ENCODE measurements around the gene NF1. TPM values are rescaled to one million over a fixed set of nuclear protein-coding genes. Genes with fewer than 3 reads are reported as not detected.
"Not testable (repeated sequence)": the region's sequence is repeated elsewhere in the genome, so short reads cannot be mapped to it uniquely, and the experiment has no call there.

Gene NF1
- total RNA-seq, 1 donor from 2014 or later, result 66.7 TPM

- H3K9me3 Mint-ChIP-seq (ENCODE audit: unreplicated experiment), result no peaks in the 10 kb centered on the region
- H3K36me3 Mint-ChIP-seq (ENCODE audit: unreplicated experiment), result peaks cover 1% of the 10 kb centered on the region
- H3K27ac Mint-ChIP-seq (ENCODE audit: unreplicated experiment), result peak overlapping the region; percentile 40
- H3K27me3 Mint-ChIP-seq (ENCODE audit: unreplicated experiment), result no peaks in the 10 kb centered on the region
- H3K4me3 Mint-ChIP-seq (ENCODE audit: unreplicated experiment), result no peak overlapping the region
- no peak for DNase-seq (ENCODE audit: extremely low spot score, unreplicated experiment)
- no peak for TF ChIP-seq CTCF (IDR thresholded peaks at IDR 0.05)
- H3K4me1 Mint-ChIP-seq (ENCODE audit: unreplicated experiment), result peaks cover 22% of the 10 kb centered on the region
Measured at GRCh38 chr17:31101943-31102342, 7.2 kb downstream of the NF1 start.

- Mint-ChIP-seq H3K36me3 (ENCODE audit: unreplicated experiment) (peaks cover 10% of the 10 kb centered on the region), H3K4me1 (ENCODE audit: unreplicated experiment) (peaks cover 19% of the 10 kb centered on the region), H3K27ac (ENCODE audit: unreplicated experiment) (no peak overlapping the region), H3K4me3 (ENCODE audit: unreplicated experiment) (no peak overlapping the region), H3K27me3 (ENCODE audit: unreplicated experiment) (no peaks in the 10 kb centered on the region), H3K9me3 (ENCODE audit: unreplicated experiment) (no peaks in the 10 kb centered on the region)
- no peak for TF ChIP-seq CTCF (IDR thresholded peaks at IDR 0.05)
- DNase-seq (ENCODE audit: extremely low spot score, unreplicated experiment), result no peak
Measured at GRCh38 chr17:31105991-31106390, 11.2 kb downstream of the NF1 start.

GRCh38 chr17:31111183-31111582 is 16.4 kb downstream of the NF1 start:
- no peak for DNase-seq (ENCODE audit: extremely low spot score, unreplicated experiment)
- no peaks in the 10 kb centered on the region for H3K9me3 Mint-ChIP-seq (ENCODE audit: unreplicated experiment)
- peaks cover 14% of the 10 kb centered on the region for H3K36me3 Mint-ChIP-seq (ENCODE audit: unreplicated experiment)
- no peak overlapping the region for H3K4me3 Mint-ChIP-seq (ENCODE audit: unreplicated experiment)
- H3K4me1 Mint-ChIP-seq (ENCODE audit: unreplicated experiment), result peaks cover 17% of the 10 kb centered on the region
- no peaks in the 10 kb centered on the region for H3K27me3 Mint-ChIP-seq (ENCODE audit: unreplicated experiment)
- no peak overlapping the region for H3K27ac Mint-ChIP-seq (ENCODE audit: unreplicated experiment)
- no peak for TF ChIP-seq CTCF (IDR thresholded peaks at IDR 0.05)

- Mint-ChIP-seq H3K36me3 (ENCODE audit: unreplicated experiment) (peaks cover 13% of the 10 kb centered on the region), H3K27ac (ENCODE audit: unreplicated experiment) (no peak overlapping the region), H3K4me3 (ENCODE audit: unreplicated experiment) (no peak overlapping the region), H3K4me1 (ENCODE audit: unreplicated experiment) (peaks cover 16% of the 10 kb centered on the region), H3K27me3 (ENCODE audit: unreplicated experiment) (no peaks in the 10 kb centered on the region), H3K9me3 (ENCODE audit: unreplicated experiment) (no peaks in the 10 kb centered on the region)
- no peak for TF ChIP-seq CTCF (IDR thresholded peaks at IDR 0.05)
- DNase-seq (ENCODE audit: extremely low spot score, unreplicated experiment), result no peak
Measured at GRCh38 chr17:31112001-31112661, 17.4 kb downstream of the NF1 start.

GRCh38 chr17:31113368-31113767 is 18.6 kb downstream of the NF1 start:
- Mint-ChIP-seq H3K4me1 (ENCODE audit: unreplicated experiment) (peaks cover 16% of the 10 kb centered on the region), H3K36me3 (ENCODE audit: unreplicated experiment) (peaks cover 12% of the 10 kb centered on the region)
- not testable (repeated sequence) for DNase-seq (ENCODE audit: extremely low spot score, unreplicated experiment); H3K27ac Mint-ChIP-seq (ENCODE audit: unreplicated experiment); H3K9me3 Mint-ChIP-seq (ENCODE audit: unreplicated experiment); H3K4me3 Mint-ChIP-seq (ENCODE audit: unreplicated experiment); H3K27me3 Mint-ChIP-seq (ENCODE audit: unreplicated experiment)

All from osteocyte (in vitro differentiated cells).